Measurements from ENCODE around the gene CALU.

The CALU gene

GRCh38 chr7:128733278-128733645 lies 5.9 kb upstream of the CALU start:
- Histone ChIP-seq H3K9me3 (ENCODE audit: control insufficient read depth in 5 of 5, low read length in 5 of 5) (no peaks in the 10 kb centered on the region), H3K36me3 (ENCODE audit: control insufficient read depth in 5 of 5, insufficient read depth in 5 of 5, low read length in 5 of 5) (no peaks in the 10 kb centered on the region), H3K27me3 (ENCODE audit: control insufficient read depth in 5 of 5, insufficient read depth in 4 of 5, low read length in 5 of 5) (no peaks in the 10 kb centered on the region), H3K9ac (ENCODE audit: low read length in 5 of 5) (no peak overlapping the region), H3K27ac (ENCODE audit: low read depth, low read length) (no peak overlapping the region), H3K4me1 (ENCODE audit: control insufficient read depth in 5 of 5, insufficient read depth in 5 of 5, low read length in 5 of 5) (peaks cover 0 to 7% (median 1%) of the 10 kb centered on the region in 5 donors), H3K4me3 (ENCODE audit: low read depth in 1 of 5, low read length in 5 of 5) (no peak overlapping the region)

GRCh38 chr7:128734890-128735289 lies 4.3 kb upstream of the CALU start:
- Histone ChIP-seq H3K9me3 (ENCODE audit: control insufficient read depth in 5 of 5, low read length in 5 of 5) (no peaks in the 10 kb centered on the region), H3K9ac (ENCODE audit: low read length in 5 of 5) (no peak overlapping the region), H3K4me3 (ENCODE audit: low read depth in 1 of 5, low read length in 5 of 5) (no peak overlapping the region), H3K27me3 (ENCODE audit: control insufficient read depth in 5 of 5, insufficient read depth in 4 of 5, low read length in 5 of 5) (no peaks in the 10 kb centered on the region), H3K4me1 (ENCODE audit: control insufficient read depth in 5 of 5, insufficient read depth in 5 of 5, low read length in 5 of 5) (peaks cover 0 to 17% (median 11%) of the 10 kb centered on the region in 5 donors), H3K27ac (ENCODE audit: low read depth, low read length) (no peak overlapping the region), H3K36me3 (ENCODE audit: control insufficient read depth in 5 of 5, insufficient read depth in 5 of 5, low read length in 5 of 5) (no peaks in the 10 kb centered on the region)

- Histone ChIP-seq H3K27me3 (ENCODE audit: control insufficient read depth in 5 of 5, insufficient read depth in 4 of 5, low read length in 5 of 5) (no peaks in the 10 kb centered on the region), H3K4me1 (ENCODE audit: control insufficient read depth in 5 of 5, insufficient read depth in 5 of 5, low read length in 5 of 5) (peaks cover 0 to 22% (median 16%) of the 10 kb centered on the region in 5 donors), H3K9me3 (ENCODE audit: control insufficient read depth in 5 of 5, low read length in 5 of 5) (no peaks in the 10 kb centered on the region), H3K27ac (ENCODE audit: low read depth, low read length) (no peak overlapping the region), H3K36me3 (ENCODE audit: control insufficient read depth in 5 of 5, insufficient read depth in 5 of 5, low read length in 5 of 5) (no peaks in the 10 kb centered on the region), H3K9ac (ENCODE audit: low read length in 5 of 5) (no peak overlapping the region), H3K4me3 (ENCODE audit: low read depth in 1 of 5, low read length in 5 of 5) (no peak overlapping the region)
Observed at GRCh38 chr7:128735436-128735835, 3.7 kb upstream of the CALU start.

- Histone ChIP-seq H3K36me3 (ENCODE audit: control insufficient read depth in 5 of 5, insufficient read depth in 5 of 5, low read length in 5 of 5) (no peaks in the 10 kb centered on the region), H3K27ac (ENCODE audit: low read depth, low read length) (no peak overlapping the region), H3K4me3 (ENCODE audit: low read depth in 1 of 5, low read length in 5 of 5) (no peak overlapping the region), H3K27me3 (ENCODE audit: control insufficient read depth in 5 of 5, insufficient read depth in 4 of 5, low read length in 5 of 5) (no peaks in the 10 kb centered on the region), H3K4me1 (ENCODE audit: control insufficient read depth in 5 of 5, insufficient read depth in 5 of 5, low read length in 5 of 5) (peaks cover 4 to 41% (median 34%) of the 10 kb centered on the region in 5 donors), H3K9ac (ENCODE audit: low read length in 5 of 5) (no peak overlapping the region), H3K9me3 (ENCODE audit: control insufficient read depth in 5 of 5, low read length in 5 of 5) (no peaks in the 10 kb centered on the region)
Observed at GRCh38 chr7:128737441-128737840, 1.7 kb upstream of the CALU start.

- Histone ChIP-seq H3K4me1 (ENCODE audit: control insufficient read depth in 5 of 5, insufficient read depth in 5 of 5, low read length in 5 of 5) (peaks cover 4 to 42% (median 36%) of the 10 kb centered on the region in 5 donors), H3K4me3 (ENCODE audit: low read depth in 1 of 5, low read length in 5 of 5) (no peak overlapping the region), H3K27me3 (ENCODE audit: control insufficient read depth in 5 of 5, insufficient read depth in 4 of 5, low read length in 5 of 5) (no peaks in the 10 kb centered on the region), H3K27ac (ENCODE audit: low read depth, low read length) (peak overlapping the region; percentile 94), H3K9ac (ENCODE audit: low read length in 5 of 5) (no peak overlapping the region), H3K9me3 (ENCODE audit: control insufficient read depth in 5 of 5, low read length in 5 of 5) (no peaks in the 10 kb centered on the region), H3K36me3 (ENCODE audit: control insufficient read depth in 5 of 5, insufficient read depth in 5 of 5, low read length in 5 of 5) (no peaks in the 10 kb centered on the region)
Observed at GRCh38 chr7:128737867-128738385, 1.2 kb upstream of the CALU start.

GRCh38 chr7:128738570-128739047 lies 550 bp upstream of the CALU start:
- Histone ChIP-seq H3K4me1 (ENCODE audit: control insufficient read depth in 5 of 5, insufficient read depth in 5 of 5, low read length in 5 of 5) (peaks cover 4 to 42% (median 36%) of the 10 kb centered on the region in 5 donors), H3K27ac (ENCODE audit: low read depth, low read length) (peak overlapping the region; percentile 94), H3K27me3 (ENCODE audit: control insufficient read depth in 5 of 5, insufficient read depth in 4 of 5, low read length in 5 of 5) (no peaks in the 10 kb centered on the region), H3K9me3 (ENCODE audit: control insufficient read depth in 5 of 5, low read length in 5 of 5) (no peaks in the 10 kb centered on the region), H3K36me3 (ENCODE audit: control insufficient read depth in 5 of 5, insufficient read depth in 5 of 5, low read length in 5 of 5) (no peaks in the 10 kb centered on the region), H3K4me3 (ENCODE audit: low read depth in 1 of 5, low read length in 5 of 5) (peak overlapping the region; percentile 71 to 100 (median 97)), H3K9ac (ENCODE audit: low read length in 5 of 5) (peak overlapping the region; percentile 71 to 95 (median 87))

- no peaks in the 10 kb centered on the region for H3K36me3 ChIP-seq (ENCODE audit: control insufficient read depth in 5 of 5, insufficient read depth in 5 of 5, low read length in 5 of 5)
- no peaks in the 10 kb centered on the region for H3K9me3 ChIP-seq (ENCODE audit: control insufficient read depth in 5 of 5, low read length in 5 of 5)
- peak overlapping the region; percentile 94 for H3K27ac ChIP-seq (ENCODE audit: low read depth, low read length)
- H3K27me3 ChIP-seq (ENCODE audit: control insufficient read depth in 5 of 5, insufficient read depth in 4 of 5, low read length in 5 of 5): no peaks in the 10 kb centered on the region
- H3K4me3 ChIP-seq (ENCODE audit: low read depth in 1 of 5, low read length in 5 of 5): peak overlapping the region; percentile 93 to 100 (median 98)
- H3K9ac ChIP-seq (ENCODE audit: low read length in 5 of 5): peak overlapping the region; percentile 87 to 95 (median 93)
- peaks cover 4 to 39% (median 36%) of the 10 kb centered on the region in 5 donors for H3K4me1 ChIP-seq (ENCODE audit: control insufficient read depth in 5 of 5, insufficient read depth in 5 of 5, low read length in 5 of 5)
Observed at GRCh38 chr7:128739990-128740682, 977 bp downstream of the CALU start.

- H3K27ac ChIP-seq (ENCODE audit: low read depth, low read length): peak overlapping the region; percentile 94
- peak overlapping the region in 2 of 5 donors; percentile 43 to 95 for H3K9ac ChIP-seq (ENCODE audit: low read length in 5 of 5)
- no peaks in the 10 kb centered on the region for H3K27me3 ChIP-seq (ENCODE audit: control insufficient read depth in 5 of 5, insufficient read depth in 4 of 5, low read length in 5 of 5)
- no peaks in the 10 kb centered on the region for H3K36me3 ChIP-seq (ENCODE audit: control insufficient read depth in 5 of 5, insufficient read depth in 5 of 5, low read length in 5 of 5)
- peaks cover 4 to 39% (median 36%) of the 10 kb centered on the region in 5 donors for H3K4me1 ChIP-seq (ENCODE audit: control insufficient read depth in 5 of 5, insufficient read depth in 5 of 5, low read length in 5 of 5)
- peak overlapping the region; percentile 93 to 100 (median 98) for H3K4me3 ChIP-seq (ENCODE audit: low read depth in 1 of 5, low read length in 5 of 5)
- no peaks in the 10 kb centered on the region for H3K9me3 ChIP-seq (ENCODE audit: control insufficient read depth in 5 of 5, low read length in 5 of 5)
Observed at GRCh38 chr7:128740996-128741395, 1.8 kb downstream of the CALU start.

GRCh38 chr7:128741491-128741890 lies 2.3 kb downstream of the CALU start:
- Histone ChIP-seq H3K9ac (ENCODE audit: low read length in 5 of 5) (peak overlapping the region in 1 of 5 donors; percentile 43), H3K9me3 (ENCODE audit: control insufficient read depth in 5 of 5, low read length in 5 of 5) (no peaks in the 10 kb centered on the region), H3K36me3 (ENCODE audit: control insufficient read depth in 5 of 5, insufficient read depth in 5 of 5, low read length in 5 of 5) (no peaks in the 10 kb centered on the region), H3K4me3 (ENCODE audit: low read depth in 1 of 5, low read length in 5 of 5) (peak overlapping the region in 1 of 5 donors; percentile 97), H3K27ac (ENCODE audit: low read depth, low read length) (peak overlapping the region; percentile 94), H3K4me1 (ENCODE audit: control insufficient read depth in 5 of 5, insufficient read depth in 5 of 5, low read length in 5 of 5) (peaks cover 4 to 39% (median 36%) of the 10 kb centered on the region in 5 donors), H3K27me3 (ENCODE audit: control insufficient read depth in 5 of 5, insufficient read depth in 4 of 5, low read length in 5 of 5) (no peaks in the 10 kb centered on the region)

GRCh38 chr7:128742206-128742605 lies 3.0 kb downstream of the CALU start:
- H3K4me1 ChIP-seq (ENCODE audit: control insufficient read depth in 5 of 5, insufficient read depth in 5 of 5, low read length in 5 of 5): peaks cover 4 to 39% (median 36%) of the 10 kb centered on the region in 5 donors
- no peaks in the 10 kb centered on the region for H3K36me3 ChIP-seq (ENCODE audit: control insufficient read depth in 5 of 5, insufficient read depth in 5 of 5, low read length in 5 of 5)

More at GRCh38 chr7:128742206-128742605, 3.0 kb downstream of the CALU start:
- Histone ChIP-seq H3K9ac (ENCODE audit: low read length in 5 of 5) (no peak overlapping the region), H3K4me3 (ENCODE audit: low read depth in 1 of 5, low read length in 5 of 5) (no peak overlapping the region), H3K27me3 (ENCODE audit: control insufficient read depth in 5 of 5, insufficient read depth in 4 of 5, low read length in 5 of 5) (no peaks in the 10 kb centered on the region), H3K9me3 (ENCODE audit: control insufficient read depth in 5 of 5, low read length in 5 of 5) (no peaks in the 10 kb centered on the region), H3K27ac (ENCODE audit: low read depth, low read length) (peak overlapping the region; percentile 94)

Measured in subcutaneous abdominal adipose tissue (tissue), 5 donors.